Measurements from ENCODE around the gene HOXA7.

HOXA7 gene

DNA sequence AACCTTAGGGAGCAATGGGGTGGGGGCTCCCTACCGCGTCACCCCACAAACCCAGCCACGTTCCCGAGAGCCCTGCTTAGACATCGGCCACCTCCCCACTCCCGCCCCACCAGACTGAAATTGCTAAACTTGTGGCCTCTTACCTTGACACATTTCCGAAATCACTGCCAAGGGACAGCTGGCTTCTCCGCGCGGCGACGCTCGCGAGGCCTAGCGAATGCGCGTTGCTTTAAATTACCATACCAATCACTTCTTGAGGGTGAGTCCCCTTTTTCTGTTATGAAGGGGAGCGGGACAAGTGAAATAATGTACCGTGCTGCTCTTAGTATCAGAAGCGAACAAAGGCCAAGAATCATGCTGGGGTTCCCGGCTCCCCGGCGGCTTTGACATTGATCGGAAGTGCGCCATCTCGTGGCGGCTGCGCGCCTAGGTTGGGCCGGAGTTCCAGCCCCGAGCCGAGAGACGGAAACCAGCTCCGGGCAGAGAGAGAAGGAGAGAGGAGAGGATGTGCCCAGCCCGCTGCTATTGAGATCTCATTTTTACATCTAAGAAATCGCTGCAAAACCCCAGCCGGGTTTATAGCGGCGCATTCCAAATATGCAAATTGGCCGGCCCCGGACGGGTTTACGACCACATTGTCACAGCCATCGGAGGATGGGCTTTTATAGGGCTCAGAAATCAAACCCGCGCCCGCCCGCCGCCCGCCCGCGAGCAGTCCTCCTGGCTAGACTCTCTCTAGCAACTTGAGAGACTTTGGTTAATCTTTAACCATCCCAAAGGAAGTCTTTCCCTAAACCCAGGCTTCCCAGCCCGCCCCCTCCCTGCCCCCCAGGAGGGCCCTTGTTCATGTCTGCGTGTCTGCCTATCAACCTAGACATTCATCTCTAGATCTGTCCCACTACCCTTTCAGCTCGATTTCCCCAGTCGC lies 23.3 kb upstream of the HOXA7 start:
- no peak for DNase-seq (ENCODE audit: extremely low read depth, insufficient read length)
- H3K36me3 ChIP-seq (ENCODE audit: control insufficient read depth, insufficient read depth, low read length), result no peaks in the 10 kb centered on the region
- TF ChIP-seq, protein P1, sequence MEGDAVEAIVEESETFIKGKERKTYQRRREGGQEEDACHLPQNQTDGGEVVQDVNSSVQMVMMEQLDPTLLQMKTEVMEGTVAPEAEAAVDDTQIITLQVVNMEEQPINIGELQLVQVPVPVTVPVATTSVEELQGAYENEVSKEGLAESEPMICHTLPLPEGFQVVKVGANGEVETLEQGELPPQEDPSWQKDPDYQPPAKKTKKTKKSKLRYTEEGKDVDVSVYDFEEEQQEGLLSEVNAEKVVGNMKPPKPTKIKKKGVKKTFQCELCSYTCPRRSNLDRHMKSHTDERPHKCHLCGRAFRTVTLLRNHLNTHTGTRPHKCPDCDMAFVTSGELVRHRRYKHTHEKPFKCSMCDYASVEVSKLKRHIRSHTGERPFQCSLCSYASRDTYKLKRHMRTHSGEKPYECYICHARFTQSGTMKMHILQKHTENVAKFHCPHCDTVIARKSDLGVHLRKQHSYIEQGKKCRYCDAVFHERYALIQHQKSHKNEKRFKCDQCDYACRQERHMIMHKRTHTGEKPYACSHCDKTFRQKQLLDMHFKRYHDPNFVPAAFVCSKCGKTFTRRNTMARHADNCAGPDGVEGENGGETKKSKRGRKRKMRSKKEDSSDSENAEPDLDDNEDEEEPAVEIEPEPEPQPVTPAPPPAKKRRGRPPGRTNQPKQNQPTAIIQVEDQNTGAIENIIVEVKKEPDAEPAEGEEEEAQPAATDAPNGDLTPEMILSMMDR (IDR thresholded peaks at IDR 0.05; ENCODE audit: insufficient read depth, low read length, poor library complexity, severe bottlenecking), result peak; percentile 86
- no peak overlapping the region for H3K4me3 ChIP-seq (replicated peaks; ENCODE audit: low read depth, low read length)
- peaks cover 5% of the 10 kb centered on the region; the same call in 1 of the 2 replicates for H3K27me3 ChIP-seq (replicated peaks; ENCODE audit: control insufficient read depth, insufficient read depth, low read length)

DNA sequence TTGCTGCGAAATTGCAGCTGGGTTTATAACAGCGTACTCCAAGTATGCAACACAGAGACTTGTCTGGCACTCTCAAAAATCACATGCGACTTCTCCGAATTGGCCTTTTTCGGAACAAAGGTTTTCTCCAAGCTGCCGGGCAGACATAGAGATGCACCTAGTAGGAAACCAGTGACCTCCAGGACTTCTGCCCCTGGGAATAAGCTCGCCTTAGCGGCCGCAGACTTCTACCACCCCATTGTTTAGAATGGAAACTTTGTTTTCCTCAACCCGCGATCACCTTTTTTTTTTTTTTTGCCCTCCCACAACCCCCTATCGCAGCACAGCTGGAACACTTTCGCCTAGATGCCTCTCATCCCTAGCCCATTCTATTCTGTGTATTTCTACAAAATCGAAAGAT lies 22.6 kb upstream of the HOXA7 start:
- Histone ChIP-seq H3K36me3 (ENCODE audit: control insufficient read depth, insufficient read depth, low read length) (no peaks in the 10 kb centered on the region), H3K27me3 (replicated peaks; ENCODE audit: control insufficient read depth, insufficient read depth, low read length) (peaks cover 7% of the 10 kb centered on the region; the same call in 1 of the 2 replicates), H3K4me3 (replicated peaks; ENCODE audit: low read depth, low read length) (no peak overlapping the region)
- TF ChIP-seq, protein P1 (IDR thresholded peaks at IDR 0.05; ENCODE audit: insufficient read depth, low read length, poor library complexity, severe bottlenecking), result no peak
- DNase-seq (ENCODE audit: extremely low read depth, insufficient read length), result no peak

DNA sequence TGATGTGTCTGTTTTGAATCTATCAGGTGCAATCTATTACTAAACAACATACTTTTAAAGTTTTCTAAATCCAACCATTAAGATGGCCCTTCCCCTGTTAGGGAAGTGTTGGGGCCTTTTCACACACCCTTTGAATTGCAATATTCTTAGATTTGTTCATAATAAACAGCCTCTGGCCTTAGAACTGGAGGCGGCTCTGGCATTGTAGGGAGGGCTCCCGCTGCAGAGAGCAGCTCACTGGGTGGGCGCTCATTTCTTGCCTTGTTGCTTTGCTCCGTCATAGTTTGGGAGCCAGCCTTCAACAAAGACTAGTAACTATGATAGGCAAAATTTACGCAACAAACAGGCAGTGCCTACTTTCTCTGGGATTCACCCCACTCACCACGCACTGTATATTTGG lies 21.9 kb upstream of the HOXA7 start:
- Histone ChIP-seq H3K36me3 (ENCODE audit: control insufficient read depth, insufficient read depth, low read length) (no peaks in the 10 kb centered on the region), H3K4me3 (replicated peaks; ENCODE audit: low read depth, low read length) (no peak overlapping the region), H3K27me3 (replicated peaks; ENCODE audit: control insufficient read depth, insufficient read depth, low read length) (peaks cover 7% of the 10 kb centered on the region; the same call in 1 of the 2 replicates)
- TF ChIP-seq, protein P1 (IDR thresholded peaks at IDR 0.05; ENCODE audit: insufficient read depth, low read length, poor library complexity, severe bottlenecking), result no peak
- DNase-seq (ENCODE audit: extremely low read depth, insufficient read length), result no peak

DNA sequence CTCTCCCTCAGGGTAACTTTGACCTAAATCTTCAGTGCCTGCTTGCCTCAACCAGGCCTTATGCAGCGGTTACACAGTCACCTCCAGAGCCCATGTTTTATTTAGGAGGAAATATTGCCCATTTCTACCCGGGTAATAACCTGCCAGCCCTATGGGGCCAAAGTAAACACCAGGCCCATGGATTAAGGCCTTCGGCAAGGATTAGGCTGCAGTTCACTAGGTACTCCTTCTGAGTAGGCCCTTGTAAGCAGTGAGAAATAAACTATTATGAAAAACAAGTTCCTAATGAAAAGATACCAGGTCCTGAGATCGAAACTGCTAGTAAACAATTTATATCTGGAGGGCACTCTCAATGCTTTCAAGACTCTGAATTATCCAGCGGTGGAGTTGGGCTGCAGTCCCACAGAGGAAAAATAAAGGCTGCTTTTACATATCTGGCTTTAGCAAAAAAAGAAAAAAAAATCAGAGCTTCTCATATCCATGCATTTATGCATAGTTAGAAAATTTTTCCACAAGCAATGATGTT lies 21.4 kb upstream of the HOXA7 start:
- no peak overlapping the region for H3K4me3 ChIP-seq (replicated peaks; ENCODE audit: low read depth, low read length)
- DNase-seq (ENCODE audit: extremely low read depth, insufficient read length), result no peak
- TF ChIP-seq, protein P1 (IDR thresholded peaks at IDR 0.05; ENCODE audit: insufficient read depth, low read length, poor library complexity, severe bottlenecking), result no peak
- no peaks in the 10 kb centered on the region for H3K36me3 ChIP-seq (ENCODE audit: control insufficient read depth, insufficient read depth, low read length)
- H3K27me3 ChIP-seq (replicated peaks; ENCODE audit: control insufficient read depth, insufficient read depth, low read length), result peaks cover 6% of the 10 kb centered on the region; the same call in 1 of the 2 replicates

DNA sequence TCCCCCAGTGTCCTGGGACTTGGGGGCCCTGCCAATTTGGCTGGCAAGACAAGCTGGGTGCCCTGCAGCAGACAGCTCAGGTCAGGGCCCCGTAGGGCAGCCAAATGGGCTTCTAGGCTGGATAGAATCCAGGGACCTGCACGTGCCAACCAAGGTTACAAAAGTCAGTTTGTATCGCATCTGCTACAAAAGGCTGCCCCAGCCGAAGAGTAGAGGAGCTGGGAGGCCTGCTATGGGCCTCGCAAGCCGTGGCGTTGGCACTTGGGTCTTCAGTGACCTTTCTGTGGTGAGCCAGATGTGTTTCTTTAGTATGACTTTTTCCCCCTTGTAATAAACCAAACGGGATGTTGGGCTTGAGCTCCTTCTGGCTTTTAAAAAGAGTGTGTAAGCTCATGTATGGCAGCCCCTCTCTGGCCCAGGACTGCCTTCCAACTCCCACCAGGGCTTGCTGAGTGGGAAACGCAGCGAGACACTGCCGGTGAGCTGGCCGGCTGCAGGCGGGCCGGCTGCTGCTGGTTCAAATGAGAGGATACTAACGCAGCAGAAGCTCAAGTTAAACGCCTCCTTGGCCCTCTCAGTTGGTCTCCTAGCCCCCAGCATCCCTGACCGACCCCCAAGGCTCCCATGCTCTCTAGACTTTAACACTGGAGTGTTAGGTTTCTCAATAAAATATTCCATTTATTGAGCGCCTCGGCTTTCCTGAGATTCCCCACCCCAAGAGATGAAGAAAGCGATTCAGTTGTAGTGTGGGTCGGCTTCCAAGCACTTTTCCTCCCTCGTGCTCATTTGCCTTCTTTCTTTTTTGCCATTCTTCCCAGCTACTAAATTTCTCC lies 20.7 kb upstream of the HOXA7 start:
- Histone ChIP-seq H3K27me3 (replicated peaks; ENCODE audit: control insufficient read depth, insufficient read depth, low read length) (peaks cover 6% of the 10 kb centered on the region), H3K4me3 (replicated peaks; ENCODE audit: low read depth, low read length) (no peak overlapping the region), H3K36me3 (ENCODE audit: control insufficient read depth, insufficient read depth, low read length) (no peaks in the 10 kb centered on the region)
- TF ChIP-seq, protein P1 (IDR thresholded peaks at IDR 0.05; ENCODE audit: insufficient read depth, low read length, poor library complexity, severe bottlenecking), result no peak
- no peak for DNase-seq (ENCODE audit: extremely low read depth, insufficient read length)
